Colonic mucosa (tissue), 4 donors: ENCODE measurements around the gene ZBTB49. TPM values are rescaled to one million over a fixed set of nuclear protein-coding genes. Genes with fewer than 3 reads are reported as not detected.

ENCODE experiments used
- DNase-seq: peaks from one replicate; pipeline ENCODE4 v3.0.0-alpha.2; 2020
- H3K27ac ChIP-seq: fragments of 200-600 bp; one replicate; pipeline ENCODE4 v1.8.0; 2021
- H3K27me3 ChIP-seq: fragments of 200-600 bp; one replicate; pipeline ENCODE4 v1.8.0; 2021
- H3K36me3 ChIP-seq: fragments of 200-600 bp; one replicate; pipeline ENCODE4 v1.8.0; 2021
- H3K4me1 ChIP-seq: fragments of 200-600 bp; one replicate; pipeline ENCODE4 v1.8.0; 2021; ENCODE audit warnings: mild to moderate bottlenecking
- H3K4me3 ChIP-seq: fragments of 200-600 bp; one replicate; pipeline ENCODE4 v1.8.0; 2021
- H3K9ac ChIP-seq, 2 donors: one replicate each; pipeline ENCODE4 v1.7.0; 2013; ENCODE audit warnings: control low read depth in 2 of 2, low read depth in 2 of 2, low read length in 2 of 2
- H3K9me3 ChIP-seq: fragments of 200-600 bp; one replicate; pipeline ENCODE4 v1.8.0; 2021
- CTCF ChIP-seq: fragments of 200-600 bp; IDR thresholded peaks from one replicate; pipeline ENCODE4 v1.8.0; 2022; ENCODE audit warnings: antibody characterized with exemption, mild to moderate bottlenecking
- intact Hi-C: fragments of 100-400 bp; cut with DNase I; formaldehyde crosslinking; loops from one replicate; pipeline ENCODE4 v1.14.1; 2022
- total RNA-seq, 2 donors: library from RNA; stranded (reverse); fragmentation: NEBNext Ultra II Directional in 1 of 2; extraction: Animal tissue kit (Norgen Biotek cat#: 25700) in 1 of 2; gene quantifications; one replicate each; pipeline ENCODE4 v1.2.1, GENCODE V29; 2021
- donor health status: healthy.
- donor health status: DM: no; HTN: no; CAD: no.
- donor health status: DM: no; HTN: no; CAD: no.

The ZBTB49 gene
- total RNA-seq, 2 donors from 2014 or later = 4.0 to 5.1 TPM

DNA sequence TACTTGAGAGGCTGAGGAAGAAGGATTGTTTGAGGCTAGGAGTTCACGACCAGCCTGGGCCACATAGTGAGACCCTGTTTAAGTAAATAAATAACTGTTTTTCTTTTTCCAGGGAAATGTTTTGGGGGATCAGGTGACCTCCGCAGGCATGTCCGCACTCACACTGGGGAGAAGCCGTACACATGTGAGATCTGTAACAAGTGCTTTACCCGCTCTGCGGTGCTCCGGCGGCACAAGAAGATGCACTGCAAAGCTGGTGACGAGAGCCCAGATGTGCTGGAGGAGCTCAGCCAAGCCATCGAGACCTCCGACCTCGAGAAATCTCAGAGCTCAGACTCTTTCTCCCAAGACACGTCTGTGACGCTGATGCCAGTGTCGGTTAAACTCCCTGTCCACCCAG lies 30.5 kb downstream of the ZBTB49 start:
- Histone ChIP-seq H3K9ac (no peak overlapping the region), H3K4me3 (no peak overlapping the region), H3K4me1 (no peaks in the 10 kb centered on the region), H3K27me3 (no peaks in the 10 kb centered on the region), H3K27ac (no peak overlapping the region), H3K36me3 (no peaks in the 10 kb centered on the region), H3K9me3 (no peaks in the 10 kb centered on the region)
- TF ChIP-seq CTCF = no peak
- no peak for DNase-seq
- intact Hi-C loops = no loop called here

DNA sequence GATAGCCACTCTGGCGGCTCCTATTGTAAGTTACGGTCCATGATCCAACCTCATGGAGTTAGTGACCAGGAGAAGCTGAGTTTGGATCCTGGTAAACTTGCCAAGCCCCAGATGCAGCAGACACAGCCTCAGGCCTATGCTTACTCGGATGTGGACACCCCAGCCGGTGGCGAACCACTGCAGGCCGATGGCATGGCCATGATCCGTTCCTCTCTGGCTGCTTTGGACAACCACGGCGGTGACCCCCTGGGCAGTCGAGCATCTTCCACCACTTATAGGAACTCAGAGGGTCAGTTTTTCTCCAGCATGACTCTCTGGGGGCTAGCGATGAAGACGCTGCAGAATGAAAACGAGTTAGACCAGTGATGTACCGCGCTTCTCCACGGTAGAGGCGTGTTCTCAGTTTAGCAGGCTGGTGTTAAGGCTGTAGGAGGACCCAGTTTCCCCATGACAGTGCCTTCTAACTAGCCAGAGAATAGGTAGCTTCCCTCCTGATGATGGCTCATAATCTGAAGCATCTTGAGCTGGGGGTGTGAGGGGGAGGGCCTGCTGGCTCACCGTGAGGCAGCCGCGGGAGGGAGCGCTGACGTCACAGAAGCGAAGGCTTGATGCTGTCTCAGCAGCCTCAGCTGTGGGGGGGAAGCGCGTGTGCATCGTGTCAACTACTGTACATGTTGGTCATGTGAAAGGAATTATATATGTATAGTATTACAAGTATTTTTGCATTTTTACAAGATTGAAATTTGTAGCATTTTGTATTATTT lies 31.1 kb downstream of the ZBTB49 start:
- no peak for DNase-seq

DNA sequence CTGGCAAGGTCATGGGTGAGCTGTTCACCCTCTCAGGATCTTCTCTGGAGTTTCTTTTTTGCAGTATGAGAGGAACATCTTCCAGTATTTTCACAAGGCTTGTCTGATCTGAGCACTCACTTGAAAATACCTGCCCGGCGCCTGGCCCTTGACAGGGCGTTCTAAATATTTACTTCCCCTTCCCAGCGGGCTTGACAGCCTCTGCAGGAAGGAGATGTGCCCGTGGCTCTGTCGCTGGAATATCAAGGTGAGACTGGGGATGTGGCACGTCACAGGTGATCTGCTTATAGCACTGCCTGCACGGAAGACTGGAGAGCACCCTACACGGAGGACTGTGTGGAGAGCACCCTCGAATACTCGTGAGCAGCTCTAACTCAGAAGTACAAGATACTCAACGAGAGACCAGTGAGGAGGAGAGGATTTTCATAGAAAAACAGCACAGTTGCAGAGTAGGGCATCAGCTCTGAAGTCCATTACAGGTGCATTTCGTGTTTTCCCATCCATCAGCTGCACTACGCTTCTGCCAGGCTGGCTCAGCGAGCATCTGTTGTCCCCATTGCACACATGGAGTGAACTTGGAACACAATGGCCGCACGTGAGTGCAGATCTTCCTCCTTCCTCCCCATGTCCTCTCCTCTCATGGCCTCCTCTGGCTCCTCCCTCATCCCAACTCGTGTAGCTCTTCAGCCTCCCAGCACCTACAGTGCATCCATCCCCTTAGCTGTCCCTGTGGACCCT lies 32.1 kb downstream of the ZBTB49 start:
- intact Hi-C loops = no loop called here
- Histone ChIP-seq H3K4me1 (no peaks in the 10 kb centered on the region), H3K27me3 (no peaks in the 10 kb centered on the region), H3K9ac (no peak overlapping the region), H3K36me3 (no peaks in the 10 kb centered on the region), H3K4me3 (no peak overlapping the region), H3K9me3 (no peaks in the 10 kb centered on the region), H3K27ac (no peak overlapping the region)
- no peak for TF ChIP-seq CTCF
- DNase-seq = no peak

More for the DNA sequence above, 31.1 kb downstream of the ZBTB49 start:
- Histone ChIP-seq H3K4me3 (no peak overlapping the region), H3K27me3 (no peaks in the 10 kb centered on the region), H3K27ac (no peak overlapping the region), H3K9ac (no peak overlapping the region), H3K4me1 (no peaks in the 10 kb centered on the region), H3K36me3 (no peaks in the 10 kb centered on the region), H3K9me3 (no peaks in the 10 kb centered on the region)
- intact Hi-C loops = no loop called here
- no peak for TF ChIP-seq CTCF

GRCh38 chr4:4323705-4324534 lies 33.9 kb downstream of the ZBTB49 start:
- intact Hi-C loops = no loop called here
- Histone ChIP-seq H3K9me3 (no peaks in the 10 kb centered on the region), H3K9ac (no peak overlapping the region), H3K27ac (no peak overlapping the region), H3K4me1 (no peaks in the 10 kb centered on the region), H3K4me3 (no peak overlapping the region), H3K27me3 (no peaks in the 10 kb centered on the region), H3K36me3 (no peaks in the 10 kb centered on the region)
- DNase-seq = no peak
- no peak for TF ChIP-seq CTCF

GRCh38 chr4:4325321-4325720 lies 35.3 kb downstream of the ZBTB49 start:
- Histone ChIP-seq H3K27me3 (no peaks in the 10 kb centered on the region), H3K27ac (no peak overlapping the region), H3K4me1 (no peaks in the 10 kb centered on the region), H3K4me3 (no peak overlapping the region), H3K9me3 (no peaks in the 10 kb centered on the region), H3K9ac (no peak overlapping the region), H3K36me3 (no peaks in the 10 kb centered on the region)
- intact Hi-C loops = no loop called here
- no peak for DNase-seq
- TF ChIP-seq CTCF = no peak
